HG02763 (cell line): ENCODE data around the gene TPRN.

Experiments used
- ATAC-seq: cut with Tn5 transposase; IDR thresholded peaks from one replicate; pipeline ENCODE4 v1.9.1; 2021; ENCODE audit warnings: mild to moderate bottlenecking, moderate library complexity; ENCODE audit not compliant: unreplicated experiment

The TPRN gene

DNA sequence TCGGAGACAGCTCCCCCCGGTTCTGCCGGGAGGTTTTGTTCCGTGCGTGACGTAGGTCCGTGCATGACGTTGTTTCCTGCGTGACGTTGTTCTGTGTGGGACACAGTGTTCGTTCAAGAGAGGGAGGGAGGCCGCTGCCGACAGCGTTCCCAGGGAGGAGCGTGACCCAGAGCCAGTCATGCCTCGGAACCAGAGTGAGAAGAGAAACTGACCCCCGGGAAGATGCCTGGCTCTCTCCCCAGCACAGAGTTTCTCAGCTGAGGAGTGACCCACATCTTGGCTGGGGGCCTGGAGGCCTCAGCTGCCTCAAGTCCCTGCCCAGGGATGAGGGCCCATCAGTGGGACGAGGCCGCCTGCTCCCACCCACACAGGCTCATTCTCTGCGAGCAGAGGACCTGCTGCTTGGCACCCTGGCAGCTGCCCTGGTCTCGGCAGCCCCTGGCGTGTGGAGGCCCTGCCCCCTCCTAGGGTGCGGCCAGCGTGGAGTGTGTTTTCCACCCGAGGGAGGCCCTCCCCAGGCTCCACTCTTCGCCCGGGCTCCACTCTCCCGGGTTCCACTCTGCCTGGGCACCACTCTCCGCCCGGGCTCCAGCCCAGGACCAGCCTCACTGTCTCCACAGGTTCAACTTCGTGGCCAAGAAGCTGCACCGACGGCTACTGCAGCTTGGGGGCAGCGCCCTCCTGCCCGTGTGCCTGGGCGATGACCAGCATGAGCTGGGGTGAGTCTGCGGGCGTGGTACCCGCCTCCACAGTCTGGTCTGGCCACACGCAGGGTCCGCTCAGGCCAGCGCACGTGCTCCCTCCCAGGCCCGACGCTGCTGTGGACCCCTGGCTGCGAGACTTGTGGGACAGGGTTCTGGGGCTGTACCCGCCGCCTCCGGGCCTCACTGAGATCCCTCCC is 12.9 kb upstream of the TPRN start:
- ATAC-seq: no peak

DNA sequence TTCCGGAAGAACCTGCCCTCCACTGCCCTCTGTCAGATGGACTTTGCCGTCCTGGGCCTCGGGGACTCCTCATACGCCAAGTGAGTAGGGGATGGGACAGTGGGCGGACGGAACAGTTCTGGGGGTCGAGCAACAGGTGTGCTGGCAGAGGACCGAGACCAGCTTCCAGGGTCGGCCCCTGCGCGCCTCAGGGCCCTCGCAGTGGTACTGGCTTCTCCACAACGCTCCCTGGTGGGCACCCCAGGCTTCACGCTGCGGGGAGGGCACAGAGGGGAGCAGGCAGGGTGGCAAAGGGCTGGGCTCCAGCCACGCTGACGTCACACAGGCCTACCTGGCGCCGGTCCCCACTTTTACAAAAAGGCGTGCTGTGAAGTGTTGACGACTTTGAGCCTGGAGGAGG is 12.0 kb upstream of the TPRN start:
- no peak for ATAC-seq

DNA sequence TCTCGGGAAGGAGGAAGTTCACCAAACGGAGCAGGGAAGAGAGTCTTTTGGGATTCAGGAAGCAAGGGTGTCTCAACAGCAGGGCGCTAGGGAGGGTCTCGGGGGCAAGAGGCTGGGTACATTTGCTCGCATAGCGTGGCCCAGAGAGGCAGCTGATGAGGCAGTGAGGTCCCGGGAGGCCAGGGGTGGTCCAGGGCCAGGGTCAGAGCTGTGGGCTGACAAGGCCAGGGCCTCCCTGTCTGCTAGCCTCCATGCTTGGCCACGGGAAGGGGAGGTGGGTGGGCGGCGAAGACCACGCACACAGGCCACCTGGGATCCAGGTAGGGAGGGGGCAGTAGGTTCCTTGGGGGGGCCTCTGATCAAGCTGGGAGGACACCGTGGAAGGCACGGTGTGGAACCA is 11.0 kb upstream of the TPRN start:
- no peak for ATAC-seq

DNA sequence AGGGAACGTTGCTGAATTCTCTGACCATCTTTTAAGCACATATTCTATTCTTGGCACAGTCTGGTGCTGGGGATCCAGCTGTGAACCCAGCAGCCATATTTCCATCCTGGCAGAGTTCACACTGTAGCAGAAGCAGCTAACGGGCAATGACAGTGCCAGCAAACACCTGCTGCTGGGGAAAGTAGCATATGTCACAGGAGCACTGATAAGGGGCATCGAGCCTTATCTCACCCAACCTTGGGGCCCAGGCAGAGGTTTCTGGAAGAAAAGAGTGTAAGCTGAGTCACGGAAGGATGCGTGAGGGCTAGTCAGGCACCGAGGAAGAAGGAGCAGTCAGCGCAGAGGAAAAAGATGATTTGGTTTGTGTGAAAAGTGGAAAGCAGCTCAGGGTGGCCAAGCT is 6.1 kb upstream of the TPRN start:
- ATAC-seq: no peak

DNA sequence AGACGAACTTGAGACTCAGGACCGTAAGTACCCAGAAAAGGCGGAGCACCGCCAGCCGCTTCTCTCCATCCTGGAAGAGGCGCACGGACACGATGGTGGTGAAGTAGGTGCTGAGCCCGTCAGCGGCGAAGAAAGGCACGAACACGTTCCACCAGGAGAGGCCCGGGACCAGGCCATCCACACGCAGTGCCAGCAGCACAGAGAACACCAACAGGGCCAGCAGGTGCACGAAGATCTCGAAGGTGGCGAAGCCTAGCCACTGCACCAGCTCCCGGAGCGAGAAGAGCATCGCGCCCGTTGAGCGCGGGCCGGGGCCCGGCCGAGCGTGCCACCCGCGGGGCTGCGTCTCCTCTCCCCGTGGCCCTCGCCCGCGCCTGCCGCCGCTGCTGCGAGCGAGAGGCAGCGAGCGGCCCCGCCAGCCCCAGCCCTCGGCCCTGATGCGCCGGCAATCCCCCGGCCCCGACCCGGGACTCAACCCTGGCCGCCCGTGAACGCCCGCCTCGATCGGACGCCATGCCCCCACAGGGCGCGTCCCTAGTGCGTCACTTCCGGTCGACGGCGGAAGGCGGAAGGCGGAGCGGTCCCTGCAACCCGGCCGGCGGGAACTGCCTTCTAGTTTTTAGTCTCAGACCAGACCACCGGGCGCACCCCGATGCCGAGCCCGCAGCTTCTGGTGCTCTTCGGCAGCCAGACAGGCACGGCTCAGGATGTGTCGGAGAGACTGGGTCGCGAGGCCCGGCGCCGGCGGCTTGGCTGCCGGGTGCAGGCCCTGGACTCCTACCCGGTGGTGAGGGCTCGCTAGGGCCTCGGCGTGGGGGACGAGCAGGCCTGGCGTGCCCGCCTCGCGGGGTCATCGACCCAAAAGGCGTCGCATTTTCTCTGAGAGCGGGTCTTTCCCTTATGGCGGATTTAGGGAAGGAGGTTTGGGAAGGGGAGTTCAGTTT is 4.9 kb upstream of the TPRN start, which contains the start of the genes NDOR1 and TMEM203:
Gene NDOR1 (plus strand): TSS at position 575 of the 944 bp plus-strand sequence. CDS start 78 bp downstream, at position 653.
Gene TMEM203 (minus strand): TSS at position 523 of the 944 bp plus-strand sequence. CDS start 234 bp downstream, at position 289.
- no peak for ATAC-seq

DNA sequence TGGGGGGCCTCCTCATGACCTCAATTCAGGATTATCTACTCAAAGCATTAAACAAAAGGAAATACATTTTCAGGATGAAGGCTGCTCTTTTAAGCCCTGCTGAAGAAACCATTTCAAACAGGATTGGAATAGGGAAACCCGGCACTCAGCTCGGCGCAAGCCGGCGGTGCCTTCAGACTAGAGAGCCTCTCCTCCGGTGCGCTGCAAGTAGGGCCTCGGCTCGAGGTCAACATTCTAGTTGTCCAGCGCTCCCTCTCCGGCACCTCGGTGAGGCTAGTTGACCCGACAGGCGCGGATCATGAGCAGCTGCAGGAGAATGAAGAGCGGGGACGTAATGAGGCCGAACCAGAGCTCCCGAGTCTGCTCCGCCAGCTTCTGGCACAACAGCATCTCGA is 4.2 kb upstream of the TPRN start:
- no peak for ATAC-seq

DNA sequence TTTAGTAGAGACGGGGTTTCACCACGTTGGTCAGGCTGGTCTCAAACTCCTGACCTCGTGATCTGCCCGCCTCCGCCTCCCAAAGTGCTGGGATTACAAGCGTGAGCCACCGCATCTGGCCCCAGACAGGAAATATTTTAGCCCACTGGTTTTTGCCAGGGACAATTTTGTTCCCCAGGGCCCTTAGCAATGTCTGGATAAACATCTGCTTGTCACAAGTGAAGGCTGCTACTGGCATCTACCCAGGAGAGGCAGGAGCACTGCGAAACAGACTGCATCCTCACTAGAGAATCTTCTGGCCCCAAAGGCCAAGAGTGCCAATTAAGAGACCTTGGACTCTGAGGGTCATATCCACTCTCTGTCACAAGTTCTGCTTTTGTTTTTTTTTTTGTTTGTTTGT is 2.4 kb upstream of the TPRN start:
- no peak for ATAC-seq

DNA sequence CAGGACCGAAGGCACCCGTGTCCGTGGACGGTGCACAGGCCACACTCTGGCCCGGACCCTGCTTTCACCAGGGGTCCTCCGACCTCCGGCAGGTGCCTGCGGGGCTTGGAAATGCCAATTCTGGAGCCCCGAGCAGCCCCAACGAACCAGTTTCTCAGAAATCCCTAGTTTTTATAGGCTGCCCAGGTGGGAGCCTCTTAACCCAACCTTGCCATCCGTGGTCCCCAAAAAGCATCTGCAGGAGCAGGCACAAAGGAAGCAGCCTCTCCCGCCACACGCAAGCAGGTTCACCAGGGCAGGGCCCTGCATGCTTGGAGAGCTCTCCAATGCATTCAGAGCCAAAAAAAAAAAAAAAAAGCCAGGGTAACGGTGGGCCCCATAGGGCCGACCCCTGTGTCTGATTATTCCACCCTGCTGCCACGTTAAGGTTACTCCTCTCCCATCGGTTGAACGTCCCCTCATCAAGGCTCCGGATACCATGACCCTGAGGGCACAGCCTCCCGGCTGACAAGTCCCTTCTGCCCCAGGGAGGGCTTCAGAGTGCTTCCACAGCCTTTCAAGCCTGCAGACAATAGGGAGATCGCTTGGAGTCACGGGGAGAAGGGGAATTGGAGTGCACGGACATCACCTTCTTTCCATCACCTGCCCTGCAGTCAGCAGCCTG is 796 bp upstream of the TPRN start:
- ATAC-seq: no peak

DNA sequence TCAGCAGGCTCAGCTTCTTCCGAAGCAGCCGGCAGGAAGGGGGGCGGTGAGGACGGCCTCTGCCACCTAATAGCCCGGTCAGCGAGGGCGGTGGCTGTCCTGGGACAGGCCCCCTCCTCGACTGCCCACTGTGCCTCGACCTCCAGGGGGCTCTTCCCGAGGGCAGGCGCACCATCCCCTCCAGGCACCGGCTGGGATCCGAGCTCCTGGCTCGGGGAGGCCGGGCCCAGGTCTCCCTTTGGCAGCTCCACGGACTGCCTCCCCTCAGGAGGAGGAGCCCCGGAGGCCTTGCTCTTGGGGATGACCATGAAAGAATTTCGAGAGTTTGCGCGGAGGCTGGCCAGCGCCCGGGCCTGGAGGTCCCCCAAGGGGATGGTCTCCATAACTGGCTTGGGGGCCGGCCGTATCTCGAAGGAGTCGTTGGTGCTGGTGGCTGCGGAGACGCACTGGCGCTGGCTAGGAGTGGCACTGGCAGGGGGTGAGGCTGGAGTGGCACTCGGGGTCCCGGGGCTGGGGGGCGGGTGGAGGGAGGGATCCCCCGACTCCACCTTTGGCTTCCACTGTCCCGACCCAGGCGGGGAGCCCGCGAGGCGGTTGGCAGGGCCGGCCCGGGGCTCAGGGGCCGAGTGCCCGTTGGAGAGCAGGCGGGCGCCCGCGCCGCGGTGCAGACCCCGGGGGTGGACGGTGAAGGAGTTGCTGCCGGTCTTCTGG is 975 bp downstream of the TPRN start:
- ATAC-seq: no peak

DNA sequence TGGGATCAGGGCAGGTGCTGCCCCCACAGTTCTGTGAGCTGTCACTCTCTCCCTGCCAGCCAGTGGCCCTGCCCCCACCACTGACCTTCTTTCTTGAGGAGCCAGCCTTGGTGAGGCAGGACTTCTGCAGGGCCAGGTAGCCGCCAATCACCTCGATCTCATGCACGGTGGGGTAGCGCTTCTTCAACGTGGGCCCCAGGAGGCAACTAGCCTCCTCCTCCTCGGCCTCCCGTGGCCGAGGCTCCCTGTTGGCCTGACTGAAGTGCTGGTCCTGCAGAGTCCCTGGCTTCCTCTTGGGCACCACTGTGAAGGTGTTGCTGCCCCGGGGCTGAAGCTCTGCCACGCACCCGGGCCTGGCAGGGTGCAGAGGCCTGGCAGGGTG is 1.6 kb downstream of the TPRN start:
- ATAC-seq: no peak

DNA sequence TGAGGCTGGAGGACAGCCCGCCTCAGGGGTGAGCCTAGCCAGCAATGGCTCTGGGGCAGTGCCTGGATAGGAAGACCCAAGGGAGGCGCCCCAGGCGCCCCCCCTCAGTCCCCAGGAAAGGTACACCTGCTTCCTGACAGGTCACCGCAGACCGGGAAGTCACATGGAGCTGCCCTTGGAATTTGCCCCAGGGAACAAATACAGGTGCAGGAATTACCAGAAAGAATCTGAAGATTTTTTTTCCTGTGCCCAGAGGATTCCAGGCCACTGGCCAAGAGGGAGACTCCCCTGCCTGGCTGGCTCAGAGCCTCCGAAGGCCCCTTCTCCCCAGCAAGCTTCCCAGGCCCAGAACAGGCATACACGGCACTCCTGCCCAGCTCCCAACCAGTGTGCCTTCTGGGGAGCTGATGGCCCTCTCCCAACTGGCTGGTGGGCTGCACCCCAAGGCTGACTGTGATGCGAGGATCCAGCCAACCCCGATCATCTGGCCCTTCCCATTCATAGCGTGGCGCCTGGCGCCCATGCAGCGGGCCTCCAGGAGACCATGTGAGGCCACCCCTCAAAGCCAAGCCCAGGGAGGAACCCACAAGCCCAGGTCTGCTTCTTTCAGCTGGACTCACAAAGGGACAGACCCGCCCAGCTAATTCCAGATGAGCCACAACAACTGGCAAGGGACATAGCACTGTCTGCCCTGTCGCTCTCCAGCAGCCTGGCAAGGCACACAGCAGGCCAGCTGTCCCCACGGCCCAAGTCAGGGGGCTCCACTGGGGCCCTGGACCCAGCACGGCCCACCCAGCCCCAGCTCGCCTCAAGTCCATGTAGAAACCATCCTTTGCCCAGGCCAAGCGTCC is 2.3 kb downstream of the TPRN start:
- ATAC-seq: no peak

DNA sequence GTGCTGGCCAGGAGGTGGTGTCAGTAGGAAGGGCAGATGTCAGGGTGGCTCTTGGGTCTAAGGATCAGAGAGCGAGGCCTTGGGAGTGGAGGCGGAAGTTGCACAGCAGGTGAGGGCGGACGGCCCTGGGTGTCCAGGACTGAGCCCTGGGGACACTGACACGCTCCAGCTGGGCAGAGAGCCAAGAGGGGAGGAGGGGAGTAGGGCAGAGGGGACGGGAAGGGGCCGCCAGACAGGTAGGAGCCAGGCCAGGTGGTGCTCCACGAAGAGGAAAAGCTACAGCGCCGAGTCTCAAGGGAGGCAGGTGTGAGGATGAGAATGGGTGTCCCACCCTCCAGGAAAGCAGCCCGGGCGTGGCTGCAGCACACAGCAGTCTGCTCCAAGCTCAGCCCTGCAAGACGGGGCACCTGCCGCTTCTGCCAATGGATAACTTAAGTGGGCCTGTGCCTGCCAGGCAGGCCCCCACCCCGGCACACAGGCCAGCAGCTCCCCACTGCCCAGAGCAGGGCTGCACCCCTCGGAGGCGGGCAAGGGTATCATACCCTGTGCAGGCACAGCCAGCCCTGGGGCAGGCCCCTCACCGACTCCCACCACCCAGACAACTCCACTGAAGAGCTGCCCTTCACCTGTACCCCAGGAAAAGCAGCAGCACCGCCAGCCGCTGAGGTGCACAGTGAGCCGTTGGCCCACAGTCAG is 4.9 kb downstream of the TPRN start:
- no peak for ATAC-seq

DNA sequence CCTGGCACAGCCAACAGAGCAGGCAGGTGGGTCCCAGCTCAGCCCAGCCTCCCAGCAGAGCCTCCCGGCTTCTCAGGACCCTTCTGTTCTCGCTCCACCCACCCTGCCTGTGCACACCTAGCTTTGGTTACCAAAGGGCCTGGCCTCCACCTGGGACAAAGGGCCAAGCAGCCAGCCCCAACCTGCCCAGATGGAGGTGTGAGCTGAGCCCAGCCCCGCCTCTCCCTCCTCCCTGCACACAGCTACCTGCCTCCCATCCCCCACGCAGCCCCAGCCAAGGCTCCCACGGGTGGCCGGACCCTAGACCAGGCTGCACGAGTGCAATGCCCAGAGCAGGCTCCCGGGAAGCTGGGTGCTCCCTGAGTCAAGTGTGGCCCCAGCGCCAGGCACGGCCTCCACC is 5.6 kb downstream of the TPRN start:
- no peak for ATAC-seq

DNA sequence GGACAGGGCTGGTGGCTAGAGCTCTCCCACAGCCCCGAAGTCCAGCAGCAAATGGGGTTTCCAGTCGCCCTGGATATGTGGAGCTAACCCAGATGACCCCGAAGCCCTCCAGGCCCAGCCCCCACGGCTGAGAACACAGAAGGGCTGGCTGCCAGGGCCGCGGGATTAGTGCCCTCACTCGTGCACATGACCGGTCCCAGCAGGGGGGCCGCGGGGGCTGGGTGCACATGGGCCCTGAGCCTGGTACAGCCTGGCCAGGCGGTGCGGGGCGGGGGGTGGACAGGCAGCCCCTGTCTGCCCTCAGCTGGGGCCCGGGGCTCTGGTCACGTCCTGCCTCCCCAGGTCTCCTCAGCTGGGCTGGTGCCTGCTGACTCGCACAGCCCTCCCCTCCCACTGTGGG is 6.2 kb downstream of the TPRN start:
- no peak for ATAC-seq

DNA sequence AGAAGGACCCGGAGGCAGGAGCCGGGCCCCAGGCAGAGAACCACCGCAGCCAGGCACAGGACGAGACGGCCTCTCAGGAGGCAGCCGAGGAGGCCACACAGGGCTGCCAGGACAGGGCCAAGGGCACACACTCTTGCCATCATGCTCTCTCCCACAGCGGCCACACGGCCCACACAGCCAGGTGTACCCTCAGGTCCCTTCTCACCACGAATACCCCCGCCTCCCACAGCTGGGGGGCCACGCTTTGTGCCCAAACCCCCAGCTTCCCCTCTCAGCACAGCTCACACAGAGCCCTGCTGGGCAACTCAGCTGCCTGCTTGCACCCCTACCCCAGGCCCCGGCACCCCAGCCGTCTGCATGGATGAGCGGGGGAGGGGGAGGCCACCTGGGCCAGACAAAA is 6.8 kb downstream of the TPRN start:
- ATAC-seq: no peak

DNA sequence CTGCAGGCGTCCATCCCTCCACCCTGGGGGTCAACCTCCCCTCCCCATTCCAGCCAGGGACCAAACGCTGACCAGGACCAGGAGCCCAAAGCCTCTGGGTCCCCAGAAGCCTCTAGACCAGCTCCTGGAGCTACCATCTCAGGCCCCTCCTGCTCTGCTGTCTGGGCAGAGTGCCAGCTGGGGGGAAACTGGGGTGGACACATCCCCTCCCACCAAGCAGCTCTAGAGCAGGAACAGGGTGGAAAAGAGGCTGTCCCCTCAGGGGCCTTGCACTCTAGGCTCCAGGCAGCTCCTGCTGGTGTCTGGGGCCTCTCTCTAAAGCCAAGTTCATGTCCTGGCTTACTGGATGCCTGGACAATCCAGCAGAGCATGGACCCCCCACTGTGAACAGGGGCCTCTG is 7.7 kb downstream of the TPRN start:
- no peak for ATAC-seq

DNA sequence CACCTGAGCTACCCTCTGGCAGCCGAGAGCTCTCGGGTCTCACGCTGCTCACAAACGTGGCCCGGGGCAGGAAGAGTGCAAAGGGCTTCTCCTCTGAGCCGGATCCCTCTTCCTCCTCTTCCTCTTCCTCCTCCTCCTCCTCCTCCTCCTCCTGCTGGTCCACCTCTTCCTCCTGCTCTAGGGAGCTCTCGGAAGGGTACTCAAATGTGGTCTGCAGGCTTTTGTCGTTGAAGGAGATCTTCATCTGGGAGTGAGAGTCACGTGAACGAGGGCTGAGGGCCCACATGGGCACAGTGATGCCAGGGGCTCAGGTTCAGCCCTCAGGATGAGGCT is 8.1 kb downstream of the TPRN start:
- no peak for ATAC-seq

DNA sequence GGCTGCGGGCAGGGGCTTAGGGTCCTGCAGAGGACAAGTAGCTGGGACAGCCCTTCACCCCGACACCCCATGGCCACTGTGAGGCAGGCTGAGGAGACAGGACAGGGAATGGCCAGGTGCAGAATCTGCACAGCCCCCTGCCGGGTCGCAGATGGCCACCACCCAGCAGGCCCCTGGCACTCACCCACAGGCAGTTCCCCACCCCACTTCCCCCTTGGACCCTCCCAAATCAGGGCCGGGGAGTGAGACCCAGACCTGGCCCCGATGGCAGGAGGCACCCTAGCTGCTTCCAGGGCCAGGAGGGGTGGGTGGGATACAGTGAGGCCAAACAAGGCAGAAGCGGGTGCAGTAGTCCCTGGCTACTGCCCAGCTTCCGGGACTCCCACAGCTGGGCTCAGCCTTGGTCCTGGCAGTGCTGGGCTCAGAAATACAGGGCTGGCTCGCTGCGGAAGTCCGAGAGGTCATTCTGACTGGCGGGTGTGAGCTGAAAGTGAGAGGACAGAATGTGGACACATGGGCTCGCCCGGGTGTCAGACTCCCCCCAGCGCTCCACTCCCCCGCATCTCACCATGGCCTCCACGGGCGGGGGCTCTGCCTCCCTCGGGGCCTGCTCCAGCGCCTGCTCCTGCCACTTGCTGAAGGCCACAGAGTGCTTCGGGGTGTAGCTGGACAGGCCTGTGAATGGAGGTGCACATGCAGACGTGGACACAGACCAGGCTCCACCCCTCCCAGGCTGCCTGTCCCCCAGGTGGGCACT is 8.7 kb downstream of the TPRN start:
- ATAC-seq: no peak
